GM12801 (cell line): Measurements from ENCODE around the gene AP1M1.

Experiments
- CTCF ChIP-seq: IDR thresholded peaks from one replicate; pipeline ENCODE4 v1.5.1; 2011; ENCODE audit warnings: control low read depth; ENCODE audit not compliant: insufficient read length; ENCODE audit errors: extremely low read depth

Gene AP1M1

GRCh38 chr19:16254851-16255408 is 57.2 kb downstream of the AP1M1 start:
- no peak for TF ChIP-seq CTCF

GRCh38 chr19:16257509-16258002 is 59.8 kb downstream of the AP1M1 start:
- no peak for TF ChIP-seq CTCF

GRCh38 chr19:16258440-16258903 is 60.8 kb downstream of the AP1M1 start:
- TF ChIP-seq CTCF = no peak

- no peak for TF ChIP-seq CTCF
Observed at GRCh38 chr19:16259385-16260159, 61.9 kb downstream of the AP1M1 start.

GRCh38 chr19:16260160-16260811 is 62.6 kb downstream of the AP1M1 start:
- no peak for TF ChIP-seq CTCF

GRCh38 chr19:16260812-16261161 is 63.1 kb downstream of the AP1M1 start:
- TF ChIP-seq CTCF = no peak

- no peak for TF ChIP-seq CTCF
Observed at GRCh38 chr19:16261584-16262368, 64.1 kb downstream of the AP1M1 start.
